ENCODE data around the gene FLACC1.

GRCh38 chr2:201260302-201260800 is 96.8 kb downstream of the FLACC1 start, which contains the start of gene CASP8:
- TF ChIP-seq POLR2A (IDR thresholded peaks at IDR 0.05) (no peak), CTCF (IDR thresholded peaks at IDR 0.05) (no peak), EP300 (IDR thresholded peaks at IDR 0.05) (no peak)
